ENCODE data around the gene CUTA. TPM values are rescaled to one million over a fixed set of nuclear protein-coding genes. Genes with fewer than 3 reads are reported as not detected.

CUTA gene
- total RNA-seq, 1 donor from 2014 or later: 61.3 TPM

DNA sequence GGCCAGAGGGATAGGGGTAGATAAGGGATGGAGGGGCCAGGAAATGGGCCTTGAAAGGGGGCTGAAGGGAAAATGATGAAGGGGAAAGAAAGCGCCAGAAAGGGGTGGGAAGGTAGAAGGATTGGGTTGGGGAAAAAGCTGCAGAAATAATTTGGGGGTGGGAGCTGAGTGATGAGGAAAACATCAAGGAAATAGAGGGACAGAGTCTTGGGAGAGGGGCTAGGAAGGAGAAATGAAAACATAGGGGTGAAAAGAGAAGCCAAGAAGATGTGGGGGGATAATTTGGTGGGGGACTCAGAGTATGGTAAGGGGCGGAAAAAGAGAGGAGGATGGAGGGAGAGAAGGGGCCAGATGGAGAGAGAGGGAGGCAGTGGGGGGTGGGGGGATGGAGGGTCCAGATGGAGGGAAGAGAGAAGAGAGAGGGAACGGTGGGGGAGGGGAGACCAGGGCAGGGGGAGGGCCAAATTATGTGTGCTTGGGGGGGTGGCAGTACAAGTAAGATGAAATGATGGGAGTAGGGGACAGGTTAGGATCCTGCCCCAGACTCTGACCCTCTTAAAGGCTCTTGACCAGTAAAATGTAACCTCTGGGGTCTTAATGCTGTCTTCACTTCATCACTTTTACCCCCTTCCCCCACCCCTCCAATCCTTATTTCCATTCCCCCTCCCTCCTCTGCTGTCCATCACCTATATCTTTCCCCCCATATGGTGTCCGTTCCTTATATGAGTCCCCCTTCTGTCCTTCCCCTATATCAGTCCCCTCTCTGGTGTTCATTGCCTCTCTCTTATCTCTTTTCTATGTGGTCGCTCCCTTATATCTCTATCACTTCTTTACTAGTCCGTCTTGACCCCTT, 2.8 kb upstream of the CUTA start:
- DNase-seq: no peak

DNA sequence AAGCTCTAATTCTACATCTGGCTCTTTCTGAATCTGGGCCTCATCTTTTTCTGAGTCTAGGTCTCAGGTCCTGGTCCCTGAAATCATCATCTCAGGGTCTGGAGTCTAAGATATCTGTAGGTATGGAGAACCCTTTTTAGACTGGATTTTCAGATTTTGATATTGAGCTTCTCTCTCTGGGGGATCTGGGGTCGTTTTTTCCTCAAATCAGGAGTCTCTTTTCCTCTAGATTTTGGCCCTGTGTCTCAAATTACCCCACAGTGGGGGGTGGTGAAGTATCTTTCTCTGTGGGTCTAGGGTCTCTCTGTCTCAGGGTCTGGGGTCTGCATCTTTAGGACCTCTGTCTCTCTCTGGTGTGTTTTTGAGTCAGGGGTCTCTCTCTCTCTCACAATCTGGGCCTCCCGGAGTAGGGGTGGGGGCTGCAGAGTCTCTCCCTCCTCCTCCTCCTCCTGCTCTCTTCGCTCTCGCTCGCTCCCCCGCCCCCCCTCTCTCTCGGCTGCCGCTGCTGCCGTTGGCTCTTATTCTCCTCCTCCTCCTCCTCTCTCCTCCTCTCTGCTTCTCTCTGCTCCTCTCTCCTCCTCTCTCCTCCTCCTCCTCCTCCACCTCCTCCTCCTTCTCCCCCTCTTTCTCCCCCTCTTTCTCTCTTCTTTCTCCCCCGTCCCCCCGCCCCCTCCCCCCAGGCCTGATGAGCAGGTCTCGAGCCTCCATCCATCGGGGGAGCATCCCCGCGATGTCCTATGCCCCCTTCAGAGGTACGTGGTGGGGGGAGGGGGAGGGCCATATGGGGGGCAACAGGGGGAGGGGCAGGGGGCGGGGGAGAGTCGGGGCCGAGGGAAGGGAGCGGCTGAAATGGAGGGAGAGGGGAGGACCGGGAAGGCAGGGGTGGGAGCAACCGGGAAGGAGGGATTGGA, 1.9 kb upstream of the CUTA start, which contains the start of gene SYNGAP1:
Gene SYNGAP1 (plus strand): TSS at position 486 of the 911 bp plus-strand sequence. CDS start 200 bp downstream, at position 686.
- DNase-seq: no peak

- DNase-seq: no peak
These were observed 884 bp upstream of the CUTA start for GRCh38 chr6:33418690-33419291.

DNA sequence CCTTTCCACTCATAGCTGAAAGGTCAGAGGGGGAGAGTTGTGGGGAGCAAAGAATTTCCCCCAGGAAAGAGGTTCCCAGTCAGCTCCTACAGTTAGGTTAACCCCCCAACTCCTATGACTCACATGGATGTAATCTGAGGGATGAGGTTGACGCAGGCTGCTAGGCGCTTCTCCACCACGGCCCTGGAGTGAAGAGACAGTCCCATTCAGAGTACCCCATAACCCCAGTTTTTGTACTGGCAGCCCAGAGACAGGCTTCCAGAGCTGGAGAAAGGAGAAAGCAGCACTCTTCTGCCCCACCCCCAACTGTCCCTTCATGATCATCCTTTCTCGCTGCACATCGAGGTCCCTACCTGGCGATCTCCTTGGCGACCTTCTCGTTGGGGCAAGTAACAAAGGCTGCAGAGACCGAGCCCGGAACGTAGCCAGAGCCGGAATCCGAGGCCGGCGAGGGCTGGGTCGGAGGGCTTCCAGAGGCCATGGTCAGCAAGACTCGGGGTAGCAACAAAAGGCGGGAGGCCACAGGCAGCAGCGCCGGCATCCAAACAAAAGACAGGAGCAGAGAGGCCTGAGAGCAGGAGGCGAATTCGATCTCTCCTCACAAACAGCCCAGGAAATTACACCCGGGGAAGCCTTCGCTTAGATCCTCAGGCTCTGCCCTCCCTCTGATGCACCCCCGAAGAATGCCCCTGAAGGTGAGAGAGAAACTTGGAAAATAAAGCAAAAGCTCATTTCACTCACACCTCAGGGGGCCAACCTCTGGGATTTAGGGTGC, 592 bp downstream of the CUTA start:
- DNase-seq: peak; percentile 50

- DNase-seq: no peak
These were observed 1.4 kb downstream of the CUTA start for GRCh38 chr6:33416386-33417127.

GRCh38 chr6:33415831-33416230, 2.1 kb downstream of the CUTA start:
- no peak for DNase-seq

GRCh38 chr6:33414592-33415271, 3.2 kb downstream of the CUTA start:
- DNase-seq: peak; percentile 52

- no peak for DNase-seq
These were observed 4.4 kb downstream of the CUTA start for GRCh38 chr6:33413241-33414120.

DNA sequence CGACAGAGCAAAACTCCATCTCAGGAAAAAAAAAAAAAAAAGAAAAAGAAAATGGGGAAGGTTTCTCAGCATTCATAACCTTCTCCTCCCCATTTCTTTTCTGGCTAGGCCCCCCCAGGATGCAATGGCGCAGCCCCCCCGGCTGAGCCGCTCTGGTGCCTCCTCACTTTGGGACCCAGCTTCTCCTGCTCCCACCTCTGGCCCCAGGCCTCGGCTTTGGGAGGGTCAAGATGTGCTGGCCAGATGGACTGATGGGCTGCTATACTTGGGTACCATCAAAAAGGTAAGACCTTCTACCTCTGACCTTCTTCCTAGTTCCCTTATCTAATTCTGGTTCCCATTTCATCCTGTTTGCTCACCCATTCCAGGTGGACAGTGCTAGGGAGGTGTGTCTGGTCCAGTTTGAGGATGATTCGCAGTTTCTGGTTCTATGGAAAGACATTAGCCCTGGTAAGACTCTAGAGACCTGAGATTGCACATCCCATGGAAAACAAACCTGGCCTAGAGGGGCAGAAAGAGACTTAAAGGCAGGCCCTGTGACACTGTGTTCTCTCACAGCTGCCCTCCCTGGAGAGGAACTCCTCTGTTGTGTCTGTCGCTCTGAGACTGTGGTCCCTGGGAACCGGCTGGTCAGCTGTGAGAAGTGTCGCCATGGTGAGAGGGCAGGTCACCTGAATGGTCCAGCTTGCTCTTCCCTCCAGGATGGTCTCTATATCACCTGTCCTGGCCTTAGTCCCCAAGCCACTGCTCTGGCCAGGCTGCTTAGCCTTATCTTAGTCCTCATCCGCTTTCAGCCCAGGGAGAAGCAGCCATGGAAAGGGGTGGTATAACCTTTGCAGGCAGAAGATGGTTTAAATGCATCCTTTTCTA, 5.5 kb downstream of the CUTA start:
- no peak for DNase-seq

- DNase-seq: no peak
These were observed 6.3 kb downstream of the CUTA start for GRCh38 chr6:33411632-33412005.

- peak; percentile 84 for DNase-seq
These were observed 6.9 kb downstream of the CUTA start, which contains the start of gene PHF1 for GRCh38 chr6:33410711-33411631. Gene PHF1, plus strand, starts transcription at chr6:33411014. Its CDS starts 1,250 bp downstream, at chr6:33412264.

DNA sequence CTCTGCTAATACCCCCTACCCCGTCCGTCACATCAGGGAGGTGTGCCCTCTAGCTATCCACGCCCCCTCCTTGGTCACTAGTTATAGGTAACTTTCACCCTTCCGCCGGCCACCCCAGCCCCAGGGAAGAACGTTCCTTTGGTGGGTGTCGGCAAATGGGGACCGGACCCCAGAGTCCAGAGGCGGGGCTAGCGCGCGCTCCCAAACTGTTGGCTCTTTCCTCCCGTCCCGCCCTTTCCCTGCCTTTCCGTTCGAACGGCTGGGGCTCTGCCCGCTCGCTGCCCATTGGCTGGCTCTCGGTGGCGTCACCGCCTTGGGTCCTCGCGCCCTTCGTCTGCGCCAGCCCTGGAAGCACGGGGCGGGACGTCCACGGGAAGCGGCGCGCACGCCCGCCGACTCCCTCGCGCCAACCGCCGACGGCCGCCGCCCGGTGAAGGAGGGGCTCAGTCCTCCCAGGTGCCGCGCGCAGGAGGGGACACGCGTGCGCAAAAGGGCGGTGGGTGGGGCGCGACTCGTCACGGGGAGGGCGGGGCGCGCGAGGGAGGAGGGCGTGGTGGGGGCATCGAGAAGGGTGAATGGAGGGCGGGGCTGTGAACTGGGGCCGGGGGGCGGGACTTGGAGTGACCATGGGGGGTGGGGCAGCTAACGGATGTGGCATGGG, 7.7 kb downstream of the CUTA start:
- peak; percentile 99 for DNase-seq

DNA sequence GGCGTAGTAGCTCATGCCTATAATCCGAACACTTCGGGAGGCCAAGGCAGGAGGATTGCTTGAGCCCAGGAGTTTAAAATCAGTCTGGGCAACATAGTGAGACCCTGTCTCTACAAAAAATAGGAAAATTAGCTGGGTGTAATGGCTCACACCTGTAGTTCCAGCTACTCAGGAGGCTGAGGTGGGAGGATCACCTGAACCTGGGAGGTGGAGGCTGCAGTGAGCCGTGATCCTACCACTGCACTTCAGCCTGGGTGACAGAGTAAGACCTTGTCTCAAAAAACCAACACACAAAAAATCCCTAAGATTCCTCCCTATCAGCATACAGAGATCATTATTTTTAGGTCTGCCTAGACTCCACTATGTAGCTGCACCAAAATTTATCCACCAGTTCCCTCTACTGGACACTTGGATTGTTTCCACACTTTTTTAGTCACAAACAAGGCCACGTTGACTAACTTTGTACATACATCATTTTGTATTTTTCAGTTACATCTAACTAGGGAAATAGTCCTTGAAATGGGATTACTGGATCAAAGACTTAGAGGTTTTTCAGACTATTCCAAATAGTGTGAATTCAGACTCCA, 10.7 kb downstream of the CUTA start:
- DNase-seq: peak; percentile 76

DNA sequence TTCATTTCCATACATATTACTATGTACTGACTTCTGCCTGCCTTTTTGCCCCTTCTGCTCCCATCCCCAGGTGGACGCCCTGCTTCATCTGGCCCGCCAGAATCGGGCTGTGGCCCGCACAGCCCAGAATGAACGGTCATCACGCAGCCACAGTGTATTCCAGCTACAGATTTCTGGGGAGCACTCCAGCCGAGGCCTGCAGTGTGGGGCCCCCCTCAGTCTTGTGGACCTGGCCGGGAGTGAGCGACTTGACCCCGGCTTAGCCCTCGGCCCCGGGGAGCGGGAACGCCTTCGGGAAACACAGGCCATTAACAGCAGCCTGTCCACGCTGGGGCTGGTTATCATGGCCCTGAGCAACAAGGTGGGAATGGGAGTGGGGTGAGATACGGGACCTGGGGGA, 11.8 kb downstream of the CUTA start:
- no peak for DNase-seq

DNA sequence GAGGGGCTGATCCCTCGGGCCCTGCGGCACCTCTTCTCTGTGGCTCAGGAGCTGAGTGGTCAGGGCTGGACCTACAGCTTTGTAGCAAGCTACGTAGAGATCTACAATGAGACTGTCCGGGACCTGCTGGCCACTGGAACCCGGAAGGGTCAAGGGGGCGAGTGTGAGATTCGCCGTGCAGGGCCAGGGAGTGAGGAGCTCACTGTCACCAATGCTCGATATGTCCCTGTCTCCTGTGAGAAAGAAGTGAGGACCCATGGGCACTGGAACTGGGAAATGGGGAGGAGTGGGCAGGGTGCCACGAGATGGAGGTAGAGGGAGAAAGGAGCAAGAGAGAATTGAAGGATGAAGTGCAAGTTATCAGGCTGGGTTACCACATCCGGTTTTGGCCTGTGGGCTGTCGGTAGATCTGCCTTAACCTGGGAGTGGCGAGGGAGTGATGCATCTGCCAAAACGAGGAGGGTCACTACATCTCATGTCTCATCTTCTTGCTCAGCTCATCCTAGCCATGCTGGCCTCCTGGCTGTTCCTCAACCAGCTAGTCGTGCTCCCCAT, 12.4 kb downstream of the CUTA start:
- no peak for DNase-seq

- DNase-seq: no peak
These were observed 13.0 kb downstream of the CUTA start for GRCh38 chr6:33404884-33405283.

All from dermis blood vessel endothelial cell (primary cell).